Measurements from ENCODE around the gene ZMAT3. TPM values are rescaled to one million over a fixed set of nuclear protein-coding genes. Genes with fewer than 3 reads are reported as not detected.
"Not testable (repeated sequence)": the region's sequence is repeated elsewhere in the genome, so short reads cannot be mapped to it uniquely, and the experiment has no call there.

The ZMAT3 gene
- total and polyA plus RNA-seq, 8 donors, result 1.4 to 13.1 (median 9.0) TPM

DNA sequence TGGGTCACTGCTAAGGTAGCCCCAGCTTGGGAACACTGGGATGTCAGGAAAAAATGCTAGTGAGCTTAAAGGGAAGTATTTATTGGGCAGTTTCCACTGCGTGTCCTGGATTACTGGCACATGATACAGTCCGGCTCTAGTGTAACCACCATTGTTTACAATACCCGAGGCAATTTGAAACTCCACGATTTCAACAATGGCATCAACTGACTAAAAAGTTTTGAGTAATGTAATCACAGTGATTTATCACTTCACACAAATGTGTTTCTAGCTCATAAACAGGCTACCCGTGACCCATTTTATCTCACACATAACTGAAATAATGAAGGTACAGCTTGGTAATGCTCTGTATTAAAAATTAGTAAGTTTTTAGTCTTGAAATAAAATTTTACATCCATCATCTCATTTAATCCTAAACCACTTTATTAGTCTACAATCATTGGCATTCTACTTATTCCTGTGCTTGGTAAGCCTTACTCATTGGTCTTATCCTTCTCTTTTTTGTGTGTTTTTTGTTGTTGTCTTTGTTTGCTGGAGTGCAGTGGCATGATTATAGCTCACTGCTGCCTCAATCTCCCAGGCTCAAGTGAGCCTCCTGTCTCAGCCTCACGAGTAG is 7.6 kb downstream of the ZMAT3 start:
- 74 to 82% methylated on average over 6 of the region's 6 CpGs for WGBS, 2 donors
- TF ChIP-seq, protein P1, sequence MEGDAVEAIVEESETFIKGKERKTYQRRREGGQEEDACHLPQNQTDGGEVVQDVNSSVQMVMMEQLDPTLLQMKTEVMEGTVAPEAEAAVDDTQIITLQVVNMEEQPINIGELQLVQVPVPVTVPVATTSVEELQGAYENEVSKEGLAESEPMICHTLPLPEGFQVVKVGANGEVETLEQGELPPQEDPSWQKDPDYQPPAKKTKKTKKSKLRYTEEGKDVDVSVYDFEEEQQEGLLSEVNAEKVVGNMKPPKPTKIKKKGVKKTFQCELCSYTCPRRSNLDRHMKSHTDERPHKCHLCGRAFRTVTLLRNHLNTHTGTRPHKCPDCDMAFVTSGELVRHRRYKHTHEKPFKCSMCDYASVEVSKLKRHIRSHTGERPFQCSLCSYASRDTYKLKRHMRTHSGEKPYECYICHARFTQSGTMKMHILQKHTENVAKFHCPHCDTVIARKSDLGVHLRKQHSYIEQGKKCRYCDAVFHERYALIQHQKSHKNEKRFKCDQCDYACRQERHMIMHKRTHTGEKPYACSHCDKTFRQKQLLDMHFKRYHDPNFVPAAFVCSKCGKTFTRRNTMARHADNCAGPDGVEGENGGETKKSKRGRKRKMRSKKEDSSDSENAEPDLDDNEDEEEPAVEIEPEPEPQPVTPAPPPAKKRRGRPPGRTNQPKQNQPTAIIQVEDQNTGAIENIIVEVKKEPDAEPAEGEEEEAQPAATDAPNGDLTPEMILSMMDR (IDR thresholded peaks at IDR 0.05), result no peak
- ATAC-seq (no peak), FAIRE-seq (no peak), DNase-seq (no peak)
- Histone ChIP-seq H3K4me3 (no peak overlapping the region), H3K4me1 (no peaks in the 10 kb centered on the region), H3K36me3 (no peaks in the 10 kb centered on the region), H3K27me3 (no peaks in the 10 kb centered on the region), H3K27ac (no peak overlapping the region), H3K9me3 (no peaks in the 10 kb centered on the region)
- intact Hi-C loops (cut with DNase I), result no loop called here

- intact Hi-C loops (cut with DNase I), result no loop called here
- DNase-seq, result no peak
Measured at GRCh38 chr3:179056326-179056725, 15.3 kb downstream of the ZMAT3 start.

GRCh38 chr3:179054565-179054964 is 17.0 kb downstream of the ZMAT3 start:
- FAIRE-seq; intact Hi-C loops (cut with DNase I): not testable (repeated sequence)

More at GRCh38 chr3:179056326-179056725, 15.3 kb downstream of the ZMAT3 start:
- no peaks in the 10 kb centered on the region for H3K9me3 ChIP-seq
- no peak for ATAC-seq
- H3K4me1 ChIP-seq, result no peaks in the 10 kb centered on the region
- no peak for FAIRE-seq
- H3K4me3 ChIP-seq, result no peak overlapping the region
- TF ChIP-seq, protein P1 (IDR thresholded peaks at IDR 0.05), result no peak
- no peaks in the 10 kb centered on the region for H3K36me3 ChIP-seq
- H3K27ac ChIP-seq, result no peak overlapping the region
- H3K27me3 ChIP-seq, result no peaks in the 10 kb centered on the region
- 81% methylated on average over 7 to 8 of the region's 8 CpGs for WGBS, 2 donors

GRCh38 chr3:179046497-179047353 is 24.9 kb downstream of the ZMAT3 start:
- Histone ChIP-seq H3K4me1 (no peaks in the 10 kb centered on the region), H3K36me3 (no peaks in the 10 kb centered on the region), H3K9me3 (no peaks in the 10 kb centered on the region), H3K4me3 (no peak overlapping the region), H3K27me3 (no peaks in the 10 kb centered on the region), H3K27ac (no peak overlapping the region)
- intact Hi-C loops (cut with DNase I), result no loop called here
- FAIRE-seq (no peak), DNase-seq (no peak), ATAC-seq (no peak)
- 87 to 96% methylated on average over 8 of the region's 8 CpGs for WGBS, 2 donors
- TF ChIP-seq, protein P1 (IDR thresholded peaks at IDR 0.05), result no peak

More at GRCh38 chr3:179054565-179054964, 17.0 kb downstream of the ZMAT3 start:
- H3K36me3 ChIP-seq, H3K27me3 ChIP-seq, ATAC-seq, H3K4me3 ChIP-seq, H3K4me1 ChIP-seq, H3K9me3 ChIP-seq, H3K27ac ChIP-seq: not testable (repeated sequence)
- DNase-seq, result peak in 1 of 6 donors; percentile 29
- WGBS, 2 donors, result 95 to 96% methylated on average over 13 of the region's 13 CpGs

GRCh38 chr3:179045719-179046402 is 25.7 kb downstream of the ZMAT3 start:
- WGBS, 2 donors, result 74 to 81% methylated on average over 1 of the region's 1 CpG
- Histone ChIP-seq H3K9me3 (no peaks in the 10 kb centered on the region), H3K27me3 (no peaks in the 10 kb centered on the region), H3K4me1 (no peaks in the 10 kb centered on the region), H3K4me3 (no peak overlapping the region), H3K36me3 (no peaks in the 10 kb centered on the region), H3K27ac (no peak overlapping the region)
- intact Hi-C loops (cut with DNase I), result no loop called here
- ATAC-seq (no peak), FAIRE-seq (no peak), DNase-seq (no peak)
- TF ChIP-seq, protein P1 (IDR thresholded peaks at IDR 0.05), result no peak

GRCh38 chr3:179038899-179039251 is 32.7 kb downstream of the ZMAT3 start:
- intact Hi-C loops (cut with DNase I); H3K4me1 ChIP-seq; H3K4me3 ChIP-seq; H3K27me3 ChIP-seq; FAIRE-seq; H3K36me3 ChIP-seq; H3K27ac ChIP-seq; ATAC-seq; H3K9me3 ChIP-seq: not testable (repeated sequence)
- WGBS, 2 donors, result 61 to 78% methylated on average over 4 of the region's 4 CpGs
- peak in 1 of 6 donors; percentile 29 for DNase-seq

Measured in pancreas (tissue), 10 donors.